Testis (tissue), 2 donors: Measurements from ENCODE around the gene ZNF33B.

Experiments used
- POLR2A ChIP-seq: fragments of 450-650 bp; IDR thresholded peaks from one replicate; pipeline ENCODE4 v1.6.1; 2017; ENCODE audit warnings: antibody characterized with exemption, mild to moderate bottlenecking, moderate library complexity
- TF ChIP-seq, protein P1 (sequence below), 3 experiments: fragments of 450-650 bp in 2 of 3; fragments of 200-600 bp in 1 of 3; sonication (generic) in 1 of 3; IDR thresholded peaks; one replicate each; pipeline ENCODE4 v1.5.1; 2016 to 2019; ENCODE audit warnings: antibody characterized with exemption in 3 of 3, mild to moderate bottlenecking in 2 of 3, moderate library complexity in 1 of 3

DNA sequence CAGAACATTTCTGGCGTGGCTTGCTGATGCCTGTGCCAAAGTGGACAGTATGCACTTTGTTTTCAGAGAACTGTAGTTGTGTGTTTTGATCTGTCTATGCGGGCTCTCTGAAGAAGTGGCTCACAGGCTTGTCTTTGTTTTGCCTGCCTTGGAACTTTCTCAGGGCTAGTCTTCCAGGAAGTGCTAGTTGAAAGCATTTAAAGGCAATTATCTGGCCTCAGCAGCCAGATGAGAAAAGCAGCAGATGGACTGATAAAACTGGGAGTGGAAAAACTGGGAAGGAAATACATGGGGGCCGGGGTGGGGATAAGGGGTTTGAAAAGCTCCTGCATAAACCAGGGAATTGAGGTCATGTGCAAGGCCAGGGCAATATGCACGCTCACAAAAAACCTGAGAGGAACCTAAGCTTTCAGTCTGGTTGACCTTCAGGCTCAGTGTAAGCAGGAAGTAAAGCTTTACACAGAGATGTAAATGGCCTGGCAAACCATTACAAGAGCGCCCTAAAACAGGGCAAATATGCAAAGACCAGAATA is 94.5 kb downstream of the ZNF33B start:
- TF ChIP-seq, protein P1, sequence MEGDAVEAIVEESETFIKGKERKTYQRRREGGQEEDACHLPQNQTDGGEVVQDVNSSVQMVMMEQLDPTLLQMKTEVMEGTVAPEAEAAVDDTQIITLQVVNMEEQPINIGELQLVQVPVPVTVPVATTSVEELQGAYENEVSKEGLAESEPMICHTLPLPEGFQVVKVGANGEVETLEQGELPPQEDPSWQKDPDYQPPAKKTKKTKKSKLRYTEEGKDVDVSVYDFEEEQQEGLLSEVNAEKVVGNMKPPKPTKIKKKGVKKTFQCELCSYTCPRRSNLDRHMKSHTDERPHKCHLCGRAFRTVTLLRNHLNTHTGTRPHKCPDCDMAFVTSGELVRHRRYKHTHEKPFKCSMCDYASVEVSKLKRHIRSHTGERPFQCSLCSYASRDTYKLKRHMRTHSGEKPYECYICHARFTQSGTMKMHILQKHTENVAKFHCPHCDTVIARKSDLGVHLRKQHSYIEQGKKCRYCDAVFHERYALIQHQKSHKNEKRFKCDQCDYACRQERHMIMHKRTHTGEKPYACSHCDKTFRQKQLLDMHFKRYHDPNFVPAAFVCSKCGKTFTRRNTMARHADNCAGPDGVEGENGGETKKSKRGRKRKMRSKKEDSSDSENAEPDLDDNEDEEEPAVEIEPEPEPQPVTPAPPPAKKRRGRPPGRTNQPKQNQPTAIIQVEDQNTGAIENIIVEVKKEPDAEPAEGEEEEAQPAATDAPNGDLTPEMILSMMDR (IDR thresholded peaks at IDR 0.05), result no peak
- no peak for TF ChIP-seq POLR2A
